GM12874 (cell line): Measurements from ENCODE around the gene ACSM5.

Experiments
- CTCF ChIP-seq: IDR thresholded peaks from 2 replicates; pipeline ENCODE4 v1.5.1; 2011; ENCODE audit warnings: low read depth, mild to moderate bottlenecking, control low read depth, low read length, moderate library complexity; ENCODE audit not compliant: insufficient read depth

The ACSM5 gene

DNA sequence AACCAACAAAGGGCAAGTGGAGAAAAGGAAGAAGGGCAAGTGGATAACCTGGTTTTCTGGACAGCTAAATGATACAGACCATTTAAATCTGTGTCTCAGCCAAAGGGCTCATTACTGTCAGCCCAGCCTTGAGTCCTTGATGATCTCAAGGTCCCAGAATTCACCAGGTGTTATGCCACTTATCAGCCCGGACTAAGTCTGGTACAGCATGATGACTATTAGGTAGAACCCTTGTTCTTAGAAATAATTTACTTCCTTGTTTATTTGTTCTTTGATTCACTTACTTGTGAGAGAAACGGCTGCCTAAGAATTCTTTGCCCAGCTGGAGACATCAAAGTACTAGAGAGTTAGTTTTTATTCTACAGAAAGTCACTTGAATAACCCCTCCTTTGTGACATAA lies 8.3 kb upstream of the ACSM5 start:
- TF ChIP-seq CTCF, result no peak

DNA sequence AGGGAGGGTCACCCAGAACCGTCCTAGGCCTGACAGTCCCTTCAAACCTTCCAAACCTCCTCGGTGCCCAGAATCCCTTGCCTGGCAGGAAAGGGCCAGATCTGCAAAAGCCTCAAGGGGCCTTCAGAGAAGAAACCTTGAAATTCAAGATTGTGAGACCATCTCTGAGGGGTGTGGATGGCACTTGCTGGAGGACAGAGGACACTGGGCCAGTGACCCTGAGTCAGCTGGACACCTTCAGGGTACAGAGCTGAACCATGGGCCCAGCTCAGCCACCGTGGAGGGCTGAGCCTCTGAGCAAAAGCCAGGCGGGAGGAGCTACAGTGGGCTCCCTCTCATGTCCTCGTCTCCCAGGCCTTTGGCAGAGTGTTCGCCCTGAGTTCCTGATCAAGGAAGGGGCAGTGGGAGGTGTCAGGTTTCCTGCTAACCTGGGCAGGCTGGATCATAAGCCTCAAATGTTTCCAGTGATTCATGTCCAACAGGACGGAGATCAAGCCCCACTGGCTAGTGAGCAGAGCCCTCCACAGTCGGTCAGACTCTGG lies 7.8 kb upstream of the ACSM5 start:
- TF ChIP-seq CTCF, result no peak

- TF ChIP-seq CTCF, result no peak
Observed at GRCh38 chr16:20402651-20403050, 6.7 kb upstream of the ACSM5 start.

GRCh38 chr16:20404637-20405036 lies 4.7 kb upstream of the ACSM5 start, which contains the start of gene PDILT:
PDILT (minus strand) TSS chr16:20404737; CDS start chr16:20399300, 5,437 bp downstream.
- TF ChIP-seq CTCF, result no peak

- no peak for TF ChIP-seq CTCF
Observed at GRCh38 chr16:20410121-20410723, 888 bp downstream of the ACSM5 start.

GRCh38 chr16:20411055-20411454 lies 1.7 kb downstream of the ACSM5 start:
- TF ChIP-seq CTCF, result no peak

DNA sequence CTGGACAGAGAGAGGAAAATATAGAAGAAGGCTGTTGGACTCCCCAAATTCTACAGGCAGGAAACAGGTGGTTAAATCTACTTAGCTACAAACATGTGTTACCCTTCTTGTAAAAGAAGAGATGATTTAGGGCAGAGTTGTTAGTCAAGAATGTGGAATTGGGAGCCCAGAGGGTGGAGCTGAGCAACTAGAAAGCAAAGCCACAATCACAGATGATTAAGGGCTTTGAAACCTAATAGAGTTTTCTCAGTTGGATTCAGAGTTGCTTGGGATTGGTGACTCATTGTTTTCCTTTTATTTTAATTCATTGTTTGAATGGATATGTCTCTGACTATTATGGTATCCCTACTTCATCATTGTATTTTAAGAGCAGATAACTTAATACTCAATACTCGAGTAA lies 6.2 kb downstream of the ACSM5 start:
- no peak for TF ChIP-seq CTCF
